Type B pancreatic cell (in vitro differentiated cells): ENCODE measurements around the gene LRRC8B. TPM values are rescaled to one million over a fixed set of nuclear protein-coding genes. Genes with fewer than 3 reads are reported as not detected.

Experiments used
- DNase-seq: peaks from one replicate; pipeline ENCODE4 v3.0.0; 2021; ENCODE audit warnings: mixed read lengths; ENCODE audit not compliant: unreplicated experiment; ENCODE audit errors: extremely low spot score
- H3K27ac Mint-ChIP-seq: 2 replicates; pipeline ENCODE4 v1.8.0; 2021; ENCODE audit warnings: mild to moderate bottlenecking, mixed read lengths
- H3K27me3 Mint-ChIP-seq: 2 replicates; pipeline ENCODE4 v1.8.0; 2021; ENCODE audit warnings: mixed read lengths
- H3K36me3 Mint-ChIP-seq: 2 replicates; pipeline ENCODE4 v1.8.0; 2021; ENCODE audit warnings: mixed read lengths
- H3K4me1 Mint-ChIP-seq: one replicate; pipeline ENCODE4 v1.8.0; 2021; ENCODE audit warnings: mixed read lengths; ENCODE audit not compliant: unreplicated experiment
- H3K4me3 Mint-ChIP-seq: 2 replicates; pipeline ENCODE4 v1.8.0; 2021; ENCODE audit warnings: mild to moderate bottlenecking, mixed read lengths
- H3K9me3 Mint-ChIP-seq: 2 replicates; pipeline ENCODE4 v1.8.0; 2021; ENCODE audit warnings: mixed read lengths
- total RNA-seq: library from RNA; stranded (reverse); gene quantifications from 2 replicates; pipeline ENCODE4 v1.2.1, GENCODE V29; 2021; ENCODE audit warnings: low replicate concordance
- TF ChIP-seq, protein P1 (sequence below): fragments of 200-600 bp; sonication (generic); conservative IDR thresholded peaks from 2 replicates; pipeline ENCODE4 v1.5.0; 2021; ENCODE audit warnings: antibody characterized with exemption, mild to moderate bottlenecking

LRRC8B gene
- total RNA-seq, 1 donor from 2014 or later, result 12.2 TPM

DNA sequence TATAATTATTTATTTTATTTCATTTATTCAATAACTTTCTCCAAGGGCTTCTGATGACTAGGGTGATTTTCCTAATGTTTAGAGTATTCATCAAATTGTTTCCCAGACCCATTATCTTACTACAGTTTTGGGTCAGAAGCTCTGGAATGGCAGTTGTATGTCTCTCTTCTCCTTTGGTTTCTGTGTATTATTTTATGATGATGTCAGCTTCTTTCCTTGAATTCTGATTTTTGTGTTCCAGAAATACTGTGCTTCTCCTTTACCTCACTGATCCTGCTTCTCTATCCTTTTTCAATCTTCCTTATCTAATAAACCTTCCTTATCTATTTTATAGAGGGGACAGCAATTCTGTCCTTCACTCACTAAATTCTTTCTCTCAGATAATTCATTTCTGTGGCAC is 48.8 kb downstream of the LRRC8B start:
- DNase-seq, result no peak
- TF ChIP-seq, protein P1, sequence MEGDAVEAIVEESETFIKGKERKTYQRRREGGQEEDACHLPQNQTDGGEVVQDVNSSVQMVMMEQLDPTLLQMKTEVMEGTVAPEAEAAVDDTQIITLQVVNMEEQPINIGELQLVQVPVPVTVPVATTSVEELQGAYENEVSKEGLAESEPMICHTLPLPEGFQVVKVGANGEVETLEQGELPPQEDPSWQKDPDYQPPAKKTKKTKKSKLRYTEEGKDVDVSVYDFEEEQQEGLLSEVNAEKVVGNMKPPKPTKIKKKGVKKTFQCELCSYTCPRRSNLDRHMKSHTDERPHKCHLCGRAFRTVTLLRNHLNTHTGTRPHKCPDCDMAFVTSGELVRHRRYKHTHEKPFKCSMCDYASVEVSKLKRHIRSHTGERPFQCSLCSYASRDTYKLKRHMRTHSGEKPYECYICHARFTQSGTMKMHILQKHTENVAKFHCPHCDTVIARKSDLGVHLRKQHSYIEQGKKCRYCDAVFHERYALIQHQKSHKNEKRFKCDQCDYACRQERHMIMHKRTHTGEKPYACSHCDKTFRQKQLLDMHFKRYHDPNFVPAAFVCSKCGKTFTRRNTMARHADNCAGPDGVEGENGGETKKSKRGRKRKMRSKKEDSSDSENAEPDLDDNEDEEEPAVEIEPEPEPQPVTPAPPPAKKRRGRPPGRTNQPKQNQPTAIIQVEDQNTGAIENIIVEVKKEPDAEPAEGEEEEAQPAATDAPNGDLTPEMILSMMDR, result no peak
- H3K27me3 Mint-ChIP-seq, result no peaks in the 10 kb centered on the region

DNA sequence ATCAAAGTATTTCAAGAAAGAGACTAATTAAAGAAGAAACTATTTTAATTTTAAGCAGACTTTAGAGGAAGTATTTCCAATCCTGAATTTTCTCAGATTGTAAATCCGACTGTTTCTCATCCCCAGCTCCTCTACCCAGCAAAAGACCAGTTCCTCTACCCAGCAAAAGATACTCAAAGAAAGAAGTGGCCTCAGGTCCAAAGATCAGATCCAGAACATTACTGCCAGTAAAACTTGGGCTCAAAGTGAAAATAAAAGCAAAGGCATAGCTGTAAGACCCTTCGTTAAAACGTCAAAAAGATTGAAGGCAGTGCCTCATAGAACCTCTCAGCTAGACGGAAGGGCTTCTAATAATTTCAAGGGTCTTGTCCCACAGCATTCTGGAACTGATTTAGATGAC is 50.0 kb downstream of the LRRC8B start:
- DNase-seq, result no peak
- H3K27ac Mint-ChIP-seq, result no peak overlapping the region
- no peaks in the 10 kb centered on the region for H3K27me3 Mint-ChIP-seq
- H3K9me3 Mint-ChIP-seq, result peaks cover 8% of the 10 kb centered on the region
- no peak overlapping the region for H3K4me3 Mint-ChIP-seq
- TF ChIP-seq, protein P1, result no peak
- peaks cover 27% of the 10 kb centered on the region for H3K36me3 Mint-ChIP-seq
- peaks cover 5% of the 10 kb centered on the region for H3K4me1 Mint-ChIP-seq

More for the DNA sequence above, 48.8 kb downstream of the LRRC8B start:
- Mint-ChIP-seq H3K9me3 (peaks cover 8% of the 10 kb centered on the region), H3K4me3 (no peak overlapping the region), H3K36me3 (peaks cover 22% of the 10 kb centered on the region), H3K27ac (no peak overlapping the region), H3K4me1 (peaks cover 6% of the 10 kb centered on the region)

DNA sequence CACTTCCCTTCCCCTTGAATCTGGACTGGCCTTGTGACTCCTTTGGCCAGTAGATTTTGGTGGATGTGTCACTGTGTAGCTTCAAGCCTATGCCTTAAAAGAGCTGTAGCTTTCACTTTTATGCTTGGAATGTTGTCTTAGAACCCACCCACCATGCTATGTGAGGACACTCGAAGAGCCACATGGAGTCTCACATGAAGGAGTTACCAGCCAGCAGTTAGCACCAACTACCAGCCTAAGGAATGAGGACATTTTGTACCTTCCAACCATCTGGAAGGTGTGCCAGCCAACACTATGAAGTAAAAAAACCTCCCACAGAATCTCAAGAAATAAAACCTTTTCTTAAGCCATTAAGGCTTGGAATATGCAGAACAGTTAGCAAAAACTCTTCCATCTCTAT is 50.6 kb downstream of the LRRC8B start:
- Mint-ChIP-seq H3K4me3 (no peak overlapping the region), H3K4me1 (peaks cover 5% of the 10 kb centered on the region), H3K27me3 (no peaks in the 10 kb centered on the region), H3K27ac (no peak overlapping the region), H3K36me3 (peaks cover 30% of the 10 kb centered on the region), H3K9me3 (peaks cover 8% of the 10 kb centered on the region)
- TF ChIP-seq, protein P1, result no peak
- no peak for DNase-seq

GRCh38 chr1:89576013-89576412 is 51.4 kb downstream of the LRRC8B start:
- no peak for DNase-seq
- Mint-ChIP-seq H3K9me3 (peaks cover under 1% of the 10 kb centered on the region), H3K36me3 (peaks cover 27% of the 10 kb centered on the region), H3K4me3 (no peak overlapping the region), H3K27me3 (no peaks in the 10 kb centered on the region), H3K4me1 (peaks cover 5% of the 10 kb centered on the region), H3K27ac (no peak overlapping the region)
- TF ChIP-seq, protein P1, result no peak

DNA sequence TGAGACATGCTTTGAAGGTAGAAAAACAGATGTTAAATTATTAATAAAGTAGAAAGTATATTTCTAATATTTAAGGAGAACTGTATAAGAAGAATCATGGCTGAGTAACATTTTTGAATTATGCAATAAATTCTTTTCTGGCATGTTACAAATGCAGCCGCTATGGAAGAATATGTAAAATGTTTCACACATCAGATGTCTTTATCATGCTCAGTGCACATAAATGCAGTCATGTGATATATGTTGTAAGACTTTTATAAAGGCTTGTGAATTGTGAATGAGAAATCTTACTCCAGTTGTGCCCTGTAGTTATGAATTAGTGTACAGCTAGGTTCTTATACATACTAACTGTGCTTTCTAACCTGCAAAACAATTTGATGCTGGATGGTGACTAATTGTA is 53.5 kb downstream of the LRRC8B start:
- Mint-ChIP-seq H3K27ac (no peak overlapping the region), H3K27me3 (no peaks in the 10 kb centered on the region), H3K4me1 (peaks cover 5% of the 10 kb centered on the region), H3K4me3 (no peak overlapping the region), H3K9me3 (no peaks in the 10 kb centered on the region), H3K36me3 (peaks cover 16% of the 10 kb centered on the region)
- DNase-seq, result no peak
- TF ChIP-seq, protein P1, result no peak
